WTC11 (cell line): ENCODE results near the gene COA8. TPM values are rescaled to one million over a fixed set of nuclear protein-coding genes. Genes with fewer than 3 reads are reported as not detected.

Experiments
- ATAC-seq: fragments of 200-7000 bp; cut with Tn5 transposase; 2 replicates; pipeline ENCODE4 v1.10.0; 2021; ENCODE audit warnings: mild to moderate bottlenecking, moderate library complexity
- CTCF ChIA-PET: fragments of 300-600 bp; sonication (Branson Sonifier 250); formaldehyde crosslinking; loops from one replicate; lab custom pipeline; 2021; ENCODE audit warnings: antibody characterized with exemption; lab: Charles Lee
- POLR2A ChIA-PET: fragments of 350-600 bp; sonication (Branson Sonifier 250); formaldehyde crosslinking; loops from one replicate; lab custom pipeline; 2021; ENCODE audit warnings: antibody characterized with exemption; lab: Charles Lee
- DNase-seq: peaks from one replicate; pipeline ENCODE4 v3.0.0; 2021; ENCODE audit warnings: low spot score
- H3K27ac Mint-ChIP-seq: 2 replicates; pipeline ENCODE4 v1.8.0; 2021; ENCODE audit warnings: mixed read lengths
- H3K27me3 Mint-ChIP-seq: 2 replicates; pipeline ENCODE4 v1.8.0; 2021; ENCODE audit warnings: low read depth, mild to moderate bottlenecking, moderate library complexity, mixed read lengths
- H3K36me3 Mint-ChIP-seq: 2 replicates; pipeline ENCODE4 v1.8.0; 2021; ENCODE audit warnings: mixed read lengths
- H3K4me1 Mint-ChIP-seq: 2 replicates; pipeline ENCODE4 v1.8.0; 2022; ENCODE audit warnings: mixed read lengths
- H3K4me3 Mint-ChIP-seq: 2 replicates; pipeline ENCODE4 v1.8.0; 2021; ENCODE audit warnings: mild to moderate bottlenecking, moderate library complexity, mixed read lengths
- H3K9me3 Mint-ChIP-seq: 2 replicates; pipeline ENCODE4 v1.8.0; 2021; ENCODE audit warnings: mixed read lengths
- AR ChIP-seq: fragments of 250-450 bp; sonication (Bioruptor Pico); IDR thresholded peaks from 2 replicates; pipeline ENCODE4 v1.9.0; 2021; ENCODE audit warnings: mild to moderate bottlenecking
- ATF3 ChIP-seq: sonication (generic); formaldehyde crosslinking; conservative IDR thresholded peaks from 2 replicates; pipeline ENCODE4 v1.8.1; 2022; ENCODE audit warnings: mild to moderate bottlenecking, missing genetic modification reagents
- EMX1 ChIP-seq: fragments of 250-450 bp; sonication (Bioruptor Pico); IDR thresholded peaks from 2 replicates; pipeline ENCODE4 v1.8.0; 2021; ENCODE audit warnings: mild to moderate bottlenecking
- FOXJ3 ChIP-seq: sonication (generic); formaldehyde crosslinking; IDR thresholded peaks from 2 replicates; pipeline ENCODE4 v1.9.0; 2021; ENCODE audit warnings: missing genetic modification reagents, mild to moderate bottlenecking, borderline replicate concordance
- FOXP4 ChIP-seq: sonication (generic); formaldehyde crosslinking; IDR thresholded peaks from 2 replicates; pipeline ENCODE4 v1.8.0; 2022; ENCODE audit warnings: mild to moderate bottlenecking, missing genetic modification reagents
- HMGA2 ChIP-seq: fragments of 250-450 bp; sonication (Bioruptor Pico); IDR thresholded peaks from 2 replicates; pipeline ENCODE4 v1.4.0; 2021; ENCODE audit warnings: mild to moderate bottlenecking, moderate library complexity
- HMGXB4 ChIP-seq: sonication (generic); formaldehyde crosslinking; IDR thresholded peaks from 2 replicates; pipeline ENCODE4 v1.8.1; 2023; ENCODE audit warnings: mild to moderate bottlenecking, moderate library complexity, missing genetic modification reagents
- JAZF1 ChIP-seq: fragments of 250-450 bp; sonication (Bioruptor Pico); IDR thresholded peaks from 2 replicates; pipeline ENCODE4 v1.9.0; 2021; ENCODE audit warnings: moderate library complexity, mild to moderate bottlenecking, inconsistent platforms
- KAT7 ChIP-seq: sonication (generic); formaldehyde crosslinking; IDR thresholded peaks from 2 replicates; pipeline ENCODE4 v1.8.1; 2023; ENCODE audit warnings: missing genetic modification reagents, mild to moderate bottlenecking, borderline replicate concordance
- MAX ChIP-seq: sonication (generic); formaldehyde crosslinking; IDR thresholded peaks from 2 replicates; pipeline ENCODE4 v1.8.0; 2022; ENCODE audit warnings: mild to moderate bottlenecking, missing genetic modification reagents
- MXD4 ChIP-seq: fragments of 250-450 bp; sonication (Bioruptor Pico); IDR thresholded peaks from 2 replicates; pipeline ENCODE4 v1.8.0; 2021; ENCODE audit warnings: mild to moderate bottlenecking, moderate library complexity, borderline replicate concordance
- MYBL2 ChIP-seq: sonication (generic); formaldehyde crosslinking; IDR thresholded peaks from 2 replicates; pipeline ENCODE4 v1.8.1; 2023; ENCODE audit warnings: mild to moderate bottlenecking, moderate library complexity, missing genetic modification reagents
- NFATC4 ChIP-seq: fragments of 250-450 bp; sonication (Bioruptor Pico); IDR thresholded peaks from 2 replicates; pipeline ENCODE4 v1.9.0; 2021; ENCODE audit warnings: mild to moderate bottlenecking
- NFYB ChIP-seq: sonication (generic); formaldehyde crosslinking; conservative IDR thresholded peaks from 2 replicates; pipeline ENCODE4 v1.8.0; 2022; ENCODE audit warnings: low read depth, missing genetic modification reagents
- NR3C1 ChIP-seq: sonication (generic); formaldehyde crosslinking; conservative IDR thresholded peaks from 2 replicates; pipeline ENCODE4 v1.8.1; 2023; ENCODE audit warnings: low read depth, mild to moderate bottlenecking, missing genetic modification reagents
- TEAD4 ChIP-seq: sonication (generic); formaldehyde crosslinking; IDR thresholded peaks from 2 replicates; pipeline ENCODE4 v1.8.0; 2022; ENCODE audit warnings: mild to moderate bottlenecking, missing genetic modification reagents
- ZMAT4 ChIP-seq: fragments of 250-450 bp; sonication (Bioruptor Pico); IDR thresholded peaks from 2 replicates; pipeline ENCODE4 v1.9.0; 2021; ENCODE audit warnings: mild to moderate bottlenecking
- ZNF121 ChIP-seq: sonication (generic); formaldehyde crosslinking; IDR thresholded peaks from 2 replicates; pipeline ENCODE4 v1.8.0; 2023; ENCODE audit warnings: missing genetic modification reagents
- ZNF219 ChIP-seq: sonication (generic); formaldehyde crosslinking; IDR thresholded peaks from 2 replicates; pipeline ENCODE4 v1.8.0; 2023; ENCODE audit warnings: missing genetic modification reagents, mild to moderate bottlenecking, borderline replicate concordance
- ZNF317 ChIP-seq: sonication (generic); formaldehyde crosslinking; IDR thresholded peaks from 2 replicates; pipeline ENCODE4 v1.8.1; 2023; ENCODE audit warnings: low read depth, mild to moderate bottlenecking, moderate library complexity, missing genetic modification reagents, borderline replicate concordance
- ZNF512 ChIP-seq: sonication (generic); formaldehyde crosslinking; IDR thresholded peaks from 2 replicates; pipeline ENCODE4 v1.8.1; 2022; ENCODE audit warnings: missing genetic modification reagents, borderline replicate concordance
- ZSCAN18 ChIP-seq: fragments of 250-450 bp; sonication (Bioruptor Pico); IDR thresholded peaks from 2 replicates; pipeline ENCODE4 v2.1.2; 2022; ENCODE audit warnings: mild to moderate bottlenecking, moderate library complexity
- total RNA-seq: library from RNA; stranded (reverse); gene quantifications from 3 replicates; pipeline ENCODE4 v1.2.3, GENCODE V29; 2021

The COA8 gene
- total RNA-seq, 1 experiment from 2014 or later, result 36.4 TPM

- TF ChIP-seq MAX (CRISPR knock-in tag) (no peak), HMGA2 (no peak), NFATC4 (CRISPR knock-in tag) (no peak)
These were observed 54.0 kb downstream of the COA8 start (continued) for GRCh38 chr14:103616635-103617300.

GRCh38 chr14:103619057-103619456 lies 56.3 kb downstream of the COA8 start:
- POLR2A ChIA-PET, result interaction anchor here (0.6 to 0.7 kb wide), 3 partner anchors 41 to 273 kb away, joined by 3 to 5 read pairs (median 3); no protein-coding TSS in a partner anchor
- TF ChIP-seq ZNF219 (CRISPR knock-in tag) (no peak), ZNF317 (CRISPR knock-in tag) (no peak), MYBL2 (CRISPR knock-in tag) (no peak), ATF3 (CRISPR knock-in tag) (no peak), ZNF512 (no peak), TEAD4 (CRISPR knock-in tag) (no peak), FOXP4 (CRISPR knock-in tag) (no peak)
- DNase-seq (no peak), ATAC-seq (no peak)
- CTCF ChIA-PET, result interaction anchor here (1.0 kb wide), 1 partner anchor 10 kb away, joined by 4 read pairs; the partner anchor contains the start of gene KLC1
- no peaks in the 10 kb centered on the region for H3K27me3 Mint-ChIP-seq
- no peak overlapping the region for H3K27ac Mint-ChIP-seq
- H3K4me3 Mint-ChIP-seq, result no peak overlapping the region
- no peaks in the 10 kb centered on the region for H3K36me3 Mint-ChIP-seq
- H3K4me1 Mint-ChIP-seq, result no peaks in the 10 kb centered on the region
- no peaks in the 10 kb centered on the region for H3K9me3 Mint-ChIP-seq

GRCh38 chr14:103621860-103622259 lies 59.1 kb downstream of the COA8 start:
- CTCF ChIA-PET, result no interaction called here
- Mint-ChIP-seq H3K27me3 (no peaks in the 10 kb centered on the region), H3K36me3 (no peaks in the 10 kb centered on the region), H3K27ac (no peak overlapping the region), H3K4me3 (no peak overlapping the region), H3K4me1 (peaks cover 3% of the 10 kb centered on the region; the same call in 1 of the 2 replicates), H3K9me3 (no peaks in the 10 kb centered on the region)
- DNase-seq, result no peak
- POLR2A ChIA-PET, result no interaction called here
- no peak for ATAC-seq
- no peak for TF ChIP-seq ZMAT4
- no peak for TF ChIP-seq NR3C1 (CRISPR knock-in tag)
- no peak for TF ChIP-seq ZSCAN18 (CRISPR knock-in tag)
- TF ChIP-seq MXD4 (CRISPR knock-in tag), result no peak
- no peak for TF ChIP-seq AR (CRISPR knock-in tag)
- no peak for TF ChIP-seq KAT7 (CRISPR knock-in tag)
- no peak for TF ChIP-seq ATF3 (CRISPR knock-in tag)
- no peak for TF ChIP-seq HMGA2
- no peak for TF ChIP-seq JAZF1
- TF ChIP-seq EMX1 (CRISPR knock-in tag), result no peak
- TF ChIP-seq NFYB (CRISPR knock-in tag), result no peak
- no peak for TF ChIP-seq FOXJ3 (CRISPR knock-in tag)
- TF ChIP-seq ZNF121 (CRISPR knock-in tag), result no peak
- TF ChIP-seq HMGXB4 (CRISPR knock-in tag), result no peak
